ENCODE measurements around the gene TPPP. TPM values are rescaled to one million over a fixed set of nuclear protein-coding genes. Genes with fewer than 3 reads are reported as not detected.

The TPPP gene
- total and polyA plus RNA-seq, 2 donors = 0.24 to 0.64 TPM

DNA sequence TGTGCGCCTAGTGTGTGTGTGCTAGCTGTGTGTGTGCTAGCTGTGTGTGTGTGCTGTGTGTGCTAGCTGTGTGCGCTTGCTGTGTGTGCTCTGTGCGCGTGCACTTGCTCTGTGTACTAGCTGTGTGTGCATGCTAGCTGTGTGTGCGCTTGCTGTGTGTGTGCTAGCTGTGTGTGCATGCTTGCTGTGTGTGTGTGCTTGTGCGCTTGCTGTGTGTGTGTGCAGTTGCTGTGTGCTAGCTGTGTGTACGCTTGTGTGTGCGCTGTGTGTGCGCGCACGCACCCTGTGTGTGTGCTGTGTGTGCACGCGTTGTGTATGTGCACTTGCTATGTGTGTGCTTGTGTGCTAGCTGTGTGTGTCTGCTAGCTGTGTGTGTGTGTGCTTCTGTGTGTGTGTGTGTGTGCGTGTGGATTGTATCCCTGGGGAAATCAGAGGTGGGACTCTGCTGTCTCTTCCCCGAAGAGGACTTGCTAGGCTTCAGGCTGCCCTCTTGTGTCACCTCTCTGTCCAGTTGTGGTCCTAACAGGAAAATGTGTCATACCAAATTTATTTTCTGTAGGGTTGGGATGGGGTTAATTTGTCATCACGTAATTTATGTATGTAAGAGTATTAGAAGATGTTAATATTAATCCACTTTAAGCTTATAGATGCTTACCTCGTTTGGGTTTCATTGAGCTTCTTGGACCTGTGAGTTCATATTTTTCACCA lies 38.9 kb downstream of the TPPP start:
- peaks cover 18 to 32% of the 10 kb centered on the region in 2 donors for H3K36me3 ChIP-seq (ENCODE audit: control insufficient read depth in 2 of 2, insufficient read depth in 2 of 2, low read length in 1 of 2)
- DNase-seq (ENCODE audit: low read depth in 6 of 9, low spot score in 9 of 9) = no peak
- H3K27ac ChIP-seq (ENCODE audit: low read depth in 1 of 2, low read length in 1 of 2) = no peak overlapping the region
- H3K9me3 ChIP-seq (ENCODE audit: control insufficient read depth in 2 of 2, insufficient read depth in 1 of 2, low read length in 1 of 2) = peaks cover 0 to 5% of the 10 kb centered on the region in 2 donors
- no peak overlapping the region for H3K4me3 ChIP-seq (ENCODE audit: low read length in 2 of 2)
- H3K4me1 ChIP-seq (ENCODE audit: control insufficient read depth in 2 of 2, insufficient read depth in 2 of 2, low read length in 2 of 2) = no peaks in the 10 kb centered on the region
- WGBS = 99% methylated on average over 17 of the region's 17 CpGs
- H3K27me3 ChIP-seq (ENCODE audit: control insufficient read depth in 2 of 2, insufficient read depth in 1 of 2, low read length in 1 of 2) = no peaks in the 10 kb centered on the region

DNA sequence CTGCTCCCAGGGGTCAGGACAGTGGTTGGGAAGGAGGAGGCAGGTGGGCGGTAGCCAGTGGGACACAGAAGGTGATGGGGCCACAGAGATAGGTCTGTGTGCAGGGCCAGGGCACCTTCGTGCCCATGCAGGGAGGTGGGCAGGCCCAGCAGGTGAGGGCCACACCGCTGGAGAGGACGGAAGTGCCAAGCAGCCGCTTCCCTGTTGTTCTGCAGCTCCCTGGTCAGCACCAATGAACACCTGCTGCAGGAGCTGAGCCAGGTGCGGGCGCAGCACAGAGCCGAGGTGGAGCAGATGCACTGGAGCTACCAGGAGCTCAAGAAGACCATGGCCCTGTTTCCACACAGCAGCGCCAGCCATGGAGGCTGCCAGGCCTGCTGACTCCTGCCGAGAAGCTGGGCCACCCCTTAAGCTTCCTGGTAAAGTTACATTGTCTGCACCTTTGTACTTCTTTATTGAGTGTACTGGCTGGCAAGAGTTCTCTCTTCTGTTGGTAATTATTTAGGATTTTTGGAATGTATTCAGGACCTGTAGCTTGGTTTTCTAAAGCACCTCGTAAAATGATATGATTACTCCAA lies 40.3 kb downstream of the TPPP start:
- WGBS = 97% methylated on average over 11 of the region's 11 CpGs
- H3K27ac ChIP-seq (ENCODE audit: low read depth in 1 of 2, low read length in 1 of 2) = no peak overlapping the region
- no peaks in the 10 kb centered on the region for H3K4me1 ChIP-seq (ENCODE audit: control insufficient read depth in 2 of 2, insufficient read depth in 2 of 2, low read length in 2 of 2)
- H3K36me3 ChIP-seq (ENCODE audit: control insufficient read depth in 2 of 2, insufficient read depth in 2 of 2, low read length in 1 of 2) = peaks cover 17 to 33% of the 10 kb centered on the region in 2 donors
- H3K4me3 ChIP-seq (ENCODE audit: low read length in 2 of 2) = no peak overlapping the region
- DNase-seq (ENCODE audit: low read depth in 6 of 9, low spot score in 9 of 9) = no peak
- H3K9me3 ChIP-seq (ENCODE audit: control insufficient read depth in 2 of 2, insufficient read depth in 1 of 2, low read length in 1 of 2) = peaks cover under 1 to 7% of the 10 kb centered on the region in 2 donors
- H3K27me3 ChIP-seq (ENCODE audit: control insufficient read depth in 2 of 2, insufficient read depth in 1 of 2, low read length in 1 of 2) = no peaks in the 10 kb centered on the region

DNA sequence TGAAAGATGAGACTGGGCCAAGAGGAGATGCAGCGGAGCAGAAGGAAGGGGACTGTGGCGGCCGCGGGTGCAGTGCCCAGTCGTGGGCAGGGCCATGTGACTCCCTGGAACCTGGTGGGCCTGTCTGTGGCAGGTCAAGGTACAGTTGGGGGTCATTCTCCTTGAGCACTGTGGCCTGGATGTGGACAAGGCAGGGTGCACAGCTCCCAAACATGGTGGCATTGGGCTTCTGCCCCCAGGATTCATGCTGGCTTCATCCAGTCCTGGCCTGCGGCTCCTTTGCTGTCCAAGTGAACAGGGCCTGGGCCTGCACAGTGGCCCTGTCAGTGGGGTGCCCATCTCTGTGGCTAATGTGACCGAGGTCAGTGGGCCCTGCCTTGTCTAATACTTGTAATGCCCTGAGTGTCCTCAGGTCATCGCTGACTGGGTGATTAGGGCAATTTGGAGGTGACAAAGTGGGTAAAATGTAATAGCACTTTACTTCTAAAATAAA lies 41.1 kb downstream of the TPPP start:
- 97% methylated on average over 8 of the region's 8 CpGs for WGBS
- H3K27me3 ChIP-seq (ENCODE audit: control insufficient read depth in 2 of 2, insufficient read depth in 1 of 2, low read length in 1 of 2) = no peaks in the 10 kb centered on the region
- no peak for DNase-seq (ENCODE audit: low read depth in 6 of 9, low spot score in 9 of 9)
- peaks cover 15 to 32% of the 10 kb centered on the region in 2 donors for H3K36me3 ChIP-seq (ENCODE audit: control insufficient read depth in 2 of 2, insufficient read depth in 2 of 2, low read length in 1 of 2)
- no peak overlapping the region for H3K27ac ChIP-seq (ENCODE audit: low read depth in 1 of 2, low read length in 1 of 2)
- no peaks in the 10 kb centered on the region for H3K4me1 ChIP-seq (ENCODE audit: control insufficient read depth in 2 of 2, insufficient read depth in 2 of 2, low read length in 2 of 2)
- H3K4me3 ChIP-seq (ENCODE audit: low read length in 2 of 2) = no peak overlapping the region
- peaks cover 2 to 11% of the 10 kb centered on the region in 2 donors for H3K9me3 ChIP-seq (ENCODE audit: control insufficient read depth in 2 of 2, insufficient read depth in 1 of 2, low read length in 1 of 2)

DNA sequence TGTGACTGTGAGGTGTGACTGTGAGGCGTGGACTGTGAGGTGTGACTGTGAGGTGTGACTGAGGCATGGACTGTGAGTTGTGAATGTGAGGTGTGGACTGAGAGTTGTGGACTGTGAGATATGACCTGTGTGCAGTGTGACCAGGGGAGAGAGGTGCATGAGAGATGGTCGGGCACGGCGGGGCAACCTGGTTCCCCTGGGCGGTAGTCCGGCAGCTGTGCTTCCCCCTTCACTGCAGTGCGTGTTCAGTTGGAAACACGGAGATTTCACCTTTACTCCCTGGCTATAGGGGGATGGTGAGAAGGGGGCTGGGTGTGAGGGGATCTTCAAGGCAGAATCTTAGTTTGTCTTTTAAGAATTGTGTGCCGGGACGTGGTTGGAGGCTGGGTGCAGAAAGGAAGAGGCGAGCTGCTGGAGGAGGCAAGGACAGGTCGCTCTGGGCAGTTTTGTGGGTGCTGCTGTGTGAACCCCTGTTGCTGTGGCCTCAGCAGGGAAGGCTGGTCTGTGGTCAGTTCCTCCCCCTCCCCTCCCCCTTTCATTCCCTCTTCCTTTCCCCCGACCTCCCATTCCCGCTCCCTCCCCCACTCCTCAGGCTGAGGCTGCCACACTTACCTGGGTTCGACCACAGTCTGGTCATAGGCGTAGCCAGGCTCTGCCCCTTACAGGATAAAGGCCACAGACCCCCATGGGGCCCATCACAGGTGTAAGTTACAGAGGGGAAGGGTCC lies 41.7 kb downstream of the TPPP start:
- H3K36me3 ChIP-seq (ENCODE audit: control insufficient read depth in 2 of 2, insufficient read depth in 2 of 2, low read length in 1 of 2) = peaks cover 14 to 37% of the 10 kb centered on the region in 2 donors
- H3K4me3 ChIP-seq (ENCODE audit: low read length in 2 of 2) = no peak overlapping the region
- DNase-seq (ENCODE audit: low read depth in 6 of 9, low spot score in 9 of 9) = no peak
- no peaks in the 10 kb centered on the region for H3K4me1 ChIP-seq (ENCODE audit: control insufficient read depth in 2 of 2, insufficient read depth in 2 of 2, low read length in 2 of 2)
- no peaks in the 10 kb centered on the region for H3K27me3 ChIP-seq (ENCODE audit: control insufficient read depth in 2 of 2, insufficient read depth in 1 of 2, low read length in 1 of 2)
- WGBS = over 99% methylated on average over 16 of the region's 16 CpGs
- peaks cover 2 to 11% of the 10 kb centered on the region in 2 donors for H3K9me3 ChIP-seq (ENCODE audit: control insufficient read depth in 2 of 2, insufficient read depth in 1 of 2, low read length in 1 of 2)
- no peak overlapping the region for H3K27ac ChIP-seq (ENCODE audit: low read depth in 1 of 2, low read length in 1 of 2)

DNA sequence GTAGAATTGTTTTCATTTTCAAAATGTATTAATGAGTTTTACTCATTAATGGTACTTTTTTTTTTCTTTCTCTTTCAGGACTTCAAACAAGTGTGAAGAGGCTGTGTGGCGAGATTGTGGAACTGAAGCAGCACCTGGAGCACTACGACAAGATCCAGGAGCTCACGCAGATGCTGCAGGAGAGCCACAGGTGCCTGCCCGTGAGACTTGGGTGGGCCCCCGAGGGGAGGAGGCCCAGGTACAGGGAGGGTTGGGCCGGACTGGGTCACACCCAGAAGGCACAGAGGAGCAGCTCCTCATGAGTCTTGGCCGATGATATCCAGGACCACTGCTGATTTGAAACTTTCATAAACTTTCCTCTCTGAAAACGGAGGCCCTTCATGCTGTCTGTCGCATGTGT lies 45.4 kb downstream of the TPPP start:
- Histone ChIP-seq H3K4me3 (ENCODE audit: low read length in 2 of 2) (no peak overlapping the region), H3K27ac (ENCODE audit: low read depth in 1 of 2, low read length in 1 of 2) (no peak overlapping the region), H3K36me3 (ENCODE audit: control insufficient read depth in 2 of 2, insufficient read depth in 2 of 2, low read length in 1 of 2) (peaks cover 24 to 48% of the 10 kb centered on the region in 2 donors), H3K27me3 (ENCODE audit: control insufficient read depth in 2 of 2, insufficient read depth in 1 of 2, low read length in 1 of 2) (no peaks in the 10 kb centered on the region), H3K9me3 (ENCODE audit: control insufficient read depth in 2 of 2, insufficient read depth in 1 of 2, low read length in 1 of 2) (peaks cover 2 to 11% of the 10 kb centered on the region in 2 donors), H3K4me1 (ENCODE audit: control insufficient read depth in 2 of 2, insufficient read depth in 2 of 2, low read length in 2 of 2) (no peaks in the 10 kb centered on the region)
- 98% methylated on average over 9 of the region's 9 CpGs for WGBS
- no peak for DNase-seq (ENCODE audit: low read depth in 6 of 9, low spot score in 9 of 9)

DNA sequence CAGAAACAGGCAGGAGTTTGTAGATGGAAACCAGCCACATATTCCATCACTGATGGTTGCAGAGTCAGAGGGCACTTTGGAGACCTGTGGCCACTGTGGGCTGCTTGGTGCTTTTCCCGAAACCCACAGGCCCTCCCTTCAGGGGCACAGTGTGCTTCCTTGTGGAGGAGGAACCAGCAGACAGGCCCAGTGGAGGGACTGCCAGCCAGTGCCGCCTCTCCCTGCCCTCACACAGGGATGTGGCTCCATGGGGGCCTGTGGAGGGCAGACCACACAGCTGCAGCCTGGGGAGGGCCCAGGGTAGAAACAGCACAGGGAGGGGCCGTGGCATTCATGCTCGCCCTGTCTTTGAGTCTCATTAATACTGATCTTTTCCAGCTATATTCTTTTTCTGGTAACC lies 45.8 kb downstream of the TPPP start:
- H3K9me3 ChIP-seq (ENCODE audit: control insufficient read depth in 2 of 2, insufficient read depth in 1 of 2, low read length in 1 of 2) = peaks cover 2 to 11% of the 10 kb centered on the region in 2 donors
- H3K4me1 ChIP-seq (ENCODE audit: control insufficient read depth in 2 of 2, insufficient read depth in 2 of 2, low read length in 2 of 2) = no peaks in the 10 kb centered on the region
- H3K27me3 ChIP-seq (ENCODE audit: control insufficient read depth in 2 of 2, insufficient read depth in 1 of 2, low read length in 1 of 2) = no peaks in the 10 kb centered on the region
- peaks cover 22 to 48% of the 10 kb centered on the region in 2 donors for H3K36me3 ChIP-seq (ENCODE audit: control insufficient read depth in 2 of 2, insufficient read depth in 2 of 2, low read length in 1 of 2)
- WGBS = 97% methylated on average over 4 of the region's 4 CpGs
- H3K27ac ChIP-seq (ENCODE audit: low read depth in 1 of 2, low read length in 1 of 2) = no peak overlapping the region
- no peak for DNase-seq (ENCODE audit: low read depth in 6 of 9, low spot score in 9 of 9)
- no peak overlapping the region for H3K4me3 ChIP-seq (ENCODE audit: low read length in 2 of 2)

DNA sequence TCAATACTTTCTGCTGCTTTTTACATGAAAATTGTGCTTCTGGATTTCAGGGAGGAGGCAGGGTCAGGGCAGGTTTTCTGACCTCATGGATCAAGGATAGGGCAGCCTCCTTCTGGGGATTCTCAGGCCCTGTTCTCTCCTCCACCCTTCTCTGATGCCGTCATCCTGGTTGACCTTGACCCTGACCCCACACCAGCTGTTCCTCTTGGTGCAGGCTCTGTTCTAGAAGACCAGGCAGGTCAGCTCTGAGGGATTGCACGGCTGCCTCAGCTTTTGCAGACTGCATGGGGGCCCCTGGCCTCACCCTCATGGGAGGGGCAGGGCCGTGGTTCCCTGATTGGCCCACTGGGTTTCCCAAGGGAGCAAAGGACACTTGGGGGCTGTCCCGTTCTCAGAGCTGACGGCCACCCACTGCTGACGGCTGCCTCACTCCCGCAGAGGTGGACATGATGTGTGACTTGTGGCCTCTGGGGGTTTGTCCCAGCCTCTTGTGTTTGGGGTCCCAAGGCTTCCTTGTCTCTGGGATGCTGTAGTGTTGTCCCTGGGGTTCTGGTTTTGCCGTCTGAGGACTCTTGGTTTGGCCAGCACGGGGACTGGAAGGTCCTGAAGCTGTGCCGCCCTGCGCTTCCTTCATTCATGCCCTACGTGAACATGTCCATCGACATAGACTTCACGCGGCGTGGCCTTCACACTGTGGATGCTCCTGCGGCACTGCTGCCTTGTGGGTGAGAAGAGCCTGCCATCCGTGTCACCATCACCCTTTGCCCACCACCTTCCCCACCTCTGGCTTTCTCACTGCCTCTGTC lies 46.6 kb downstream of the TPPP start:
- Histone ChIP-seq H3K27ac (ENCODE audit: low read depth in 1 of 2, low read length in 1 of 2) (no peak overlapping the region), H3K9me3 (ENCODE audit: control insufficient read depth in 2 of 2, insufficient read depth in 1 of 2, low read length in 1 of 2) (peaks cover 2 to 11% of the 10 kb centered on the region in 2 donors), H3K27me3 (ENCODE audit: control insufficient read depth in 2 of 2, insufficient read depth in 1 of 2, low read length in 1 of 2) (no peaks in the 10 kb centered on the region), H3K4me1 (ENCODE audit: control insufficient read depth in 2 of 2, insufficient read depth in 2 of 2, low read length in 2 of 2) (no peaks in the 10 kb centered on the region), H3K4me3 (ENCODE audit: low read length in 2 of 2) (no peak overlapping the region), H3K36me3 (ENCODE audit: control insufficient read depth in 2 of 2, insufficient read depth in 2 of 2, low read length in 1 of 2) (peaks cover 22 to 45% of the 10 kb centered on the region in 2 donors)
- 98% methylated on average over 18 of the region's 18 CpGs for WGBS
- no peak for DNase-seq (ENCODE audit: low read depth in 6 of 9, low spot score in 9 of 9)

DNA sequence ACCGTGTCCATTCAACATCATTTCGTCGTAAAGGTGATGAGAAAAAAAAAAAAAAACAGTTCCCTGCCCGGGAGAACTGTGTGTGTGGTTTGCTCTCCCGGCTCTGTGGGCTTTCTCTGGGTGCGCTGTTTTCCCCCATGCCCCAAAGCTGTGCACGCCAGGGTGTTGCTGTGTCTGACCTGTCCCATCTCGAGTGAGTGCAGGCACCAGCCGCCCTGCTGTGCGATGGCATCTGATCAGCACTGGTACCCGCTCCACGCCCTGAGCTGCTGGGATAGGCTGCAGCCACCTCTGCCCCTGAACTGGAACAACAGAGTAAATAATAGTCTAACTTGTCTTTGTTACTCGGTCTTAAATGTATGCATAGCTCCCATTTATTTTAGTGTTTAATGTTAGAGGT lies 47.7 kb downstream of the TPPP start:
- Histone ChIP-seq H3K4me1 (ENCODE audit: control insufficient read depth in 2 of 2, insufficient read depth in 2 of 2, low read length in 2 of 2) (no peaks in the 10 kb centered on the region), H3K27me3 (ENCODE audit: control insufficient read depth in 2 of 2, insufficient read depth in 1 of 2, low read length in 1 of 2) (no peaks in the 10 kb centered on the region), H3K9me3 (ENCODE audit: control insufficient read depth in 2 of 2, insufficient read depth in 1 of 2, low read length in 1 of 2) (peaks cover 2 to 11% of the 10 kb centered on the region in 2 donors), H3K4me3 (ENCODE audit: low read length in 2 of 2) (no peak overlapping the region), H3K36me3 (ENCODE audit: control insufficient read depth in 2 of 2, insufficient read depth in 2 of 2, low read length in 1 of 2) (peaks cover 32 to 56% of the 10 kb centered on the region in 2 donors), H3K27ac (ENCODE audit: low read depth in 1 of 2, low read length in 1 of 2) (no peak overlapping the region)
- DNase-seq (ENCODE audit: low read depth in 6 of 9, low spot score in 9 of 9) = no peak
- WGBS = 97% methylated on average over 13 of the region's 13 CpGs
